Stimulated activated CD8-positive, alpha-beta memory T cell treated with anti-CD3 and anti-CD28 coated beads, Interleukin-2, amount 100 ng/mL, for 1 hour (primary cell): ENCODE data around the gene SPOCK1.

Experiments
- DNase-seq, 2 donors: peaks; one replicate each; pipeline ENCODE4 v3.0.0-alpha.2; 2020; ENCODE audit warnings: low read depth in 2 of 2

SPOCK1 gene

GRCh38 chr5:137032929-137033328, 466.2 kb downstream of the SPOCK1 start:
- DNase-seq: no peak

GRCh38 chr5:137027758-137028157, 471.4 kb downstream of the SPOCK1 start:
- DNase-seq: no peak

- no peak for DNase-seq
Measured at GRCh38 chr5:137026296-137026695, 472.8 kb downstream of the SPOCK1 start.

- no peak for DNase-seq
Measured at GRCh38 chr5:137024044-137024443, 475.1 kb downstream of the SPOCK1 start.

GRCh38 chr5:137023371-137023770, 475.8 kb downstream of the SPOCK1 start:
- no peak for DNase-seq

GRCh38 chr5:137022725-137023124, 476.4 kb downstream of the SPOCK1 start:
- no peak for DNase-seq

GRCh38 chr5:137022043-137022442, 477.1 kb downstream of the SPOCK1 start:
- no peak for DNase-seq

- no peak for DNase-seq
Measured at GRCh38 chr5:137019229-137019628, 479.9 kb downstream of the SPOCK1 start.

GRCh38 chr5:137016783-137017324, 482.3 kb downstream of the SPOCK1 start:
- DNase-seq: no peak

- DNase-seq: no peak
Measured at GRCh38 chr5:137015540-137016116, 483.5 kb downstream of the SPOCK1 start.

- no peak for DNase-seq
Measured at GRCh38 chr5:137014731-137015130, 484.4 kb downstream of the SPOCK1 start.

- DNase-seq: no peak
Measured at GRCh38 chr5:137010226-137010625, 488.9 kb downstream of the SPOCK1 start.

- no peak for DNase-seq
Measured at GRCh38 chr5:137004279-137004678, 494.8 kb downstream of the SPOCK1 start.

GRCh38 chr5:137001026-137001569, 498.0 kb downstream of the SPOCK1 start:
- no peak for DNase-seq

GRCh38 chr5:136999787-137000186, 499.3 kb downstream of the SPOCK1 start:
- no peak for DNase-seq

GRCh38 chr5:136998854-136999357, 500.2 kb downstream of the SPOCK1 start:
- DNase-seq: no peak

- no peak for DNase-seq
Measured at GRCh38 chr5:136994154-136994553, 505.0 kb downstream of the SPOCK1 start.

GRCh38 chr5:136992796-136993489, 506.2 kb downstream of the SPOCK1 start:
- DNase-seq: no peak

GRCh38 chr5:136985785-136986475, 513.2 kb downstream of the SPOCK1 start:
- DNase-seq: no peak

GRCh38 chr5:136984772-136985446, 514.2 kb downstream of the SPOCK1 start:
- DNase-seq: no peak

GRCh38 chr5:136981936-136982335, 517.2 kb downstream of the SPOCK1 start:
- no peak for DNase-seq

- DNase-seq: no peak
Measured at GRCh38 chr5:136979131-136979530, 520.0 kb downstream of the SPOCK1 start.
